OCI-LY1 (cell line): ENCODE results near the gene NRROS.

Experiments used
- CTCF ChIP-seq: fragments of 200-600 bp; sonication (generic), shearing (Covaris generic); IDR thresholded peaks from 2 replicates; pipeline ENCODE4 v1.5.1; 2017; ENCODE audit warnings: mild to moderate bottlenecking, antibody characterized with exemption, low read length, moderate library complexity, mixed read lengths
- EZH2 ChIP-seq: fragments of 200-600 bp; sonication (generic), shearing (Covaris generic); IDR thresholded peaks from 2 replicates; pipeline ENCODE4 v1.8.0; 2017; ENCODE audit warnings: borderline replicate concordance, mixed run types, mild to moderate bottlenecking, antibody characterized with exemption, low read length, moderate library complexity, mixed read lengths

- no peak; the same call in 1 of the 2 replicates for TF ChIP-seq CTCF
- no peak for TF ChIP-seq EZH2
Measured at GRCh38 chr3:196608693-196609092, 30.8 kb upstream of the NRROS start.
